Stimulated activated naive CD8-positive, alpha-beta T cell treated with anti-CD3 and anti-CD28 coated beads, Interleukin-15, Interleukin-2, amounts not matched to agents 100 ng/mL and 50 ng/mL, for 24 hours (primary cell): ENCODE data around the gene HSD11B1L.

ENCODE experiments used
- H3K27ac Mint-ChIP-seq: one replicate; pipeline ENCODE4 v1.8.0; 2021; ENCODE audit warnings: mild to moderate bottlenecking, mixed read lengths
- H3K27me3 Mint-ChIP-seq: one replicate; pipeline ENCODE4 v1.8.0; 2021; ENCODE audit warnings: mixed read lengths
- H3K36me3 Mint-ChIP-seq: one replicate; pipeline ENCODE4 v1.8.0; 2021; ENCODE audit warnings: low read depth, mixed read lengths
- H3K4me1 Mint-ChIP-seq: one replicate; pipeline ENCODE4 v1.8.0; 2021; ENCODE audit warnings: low read depth, mixed read lengths
- H3K4me3 Mint-ChIP-seq: one replicate; pipeline ENCODE4 v1.8.0; 2021; ENCODE audit warnings: mild to moderate bottlenecking, mixed read lengths
- H3K9me3 Mint-ChIP-seq: one replicate; pipeline ENCODE4 v1.8.0; 2021; ENCODE audit warnings: mixed read lengths

HSD11B1L gene, protein sequence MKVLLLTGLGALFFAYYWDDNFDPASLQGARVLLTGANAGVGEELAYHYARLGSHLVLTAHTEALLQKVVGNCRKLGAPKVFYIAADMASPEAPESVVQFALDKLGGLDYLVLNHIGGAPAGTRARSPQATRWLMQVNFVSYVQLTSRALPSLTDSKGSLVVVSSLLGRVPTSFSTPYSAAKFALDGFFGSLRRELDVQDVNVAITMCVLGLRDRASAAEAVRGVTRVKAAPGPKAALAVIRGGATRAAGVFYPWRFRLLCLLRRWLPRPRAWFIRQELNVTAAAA

DNA sequence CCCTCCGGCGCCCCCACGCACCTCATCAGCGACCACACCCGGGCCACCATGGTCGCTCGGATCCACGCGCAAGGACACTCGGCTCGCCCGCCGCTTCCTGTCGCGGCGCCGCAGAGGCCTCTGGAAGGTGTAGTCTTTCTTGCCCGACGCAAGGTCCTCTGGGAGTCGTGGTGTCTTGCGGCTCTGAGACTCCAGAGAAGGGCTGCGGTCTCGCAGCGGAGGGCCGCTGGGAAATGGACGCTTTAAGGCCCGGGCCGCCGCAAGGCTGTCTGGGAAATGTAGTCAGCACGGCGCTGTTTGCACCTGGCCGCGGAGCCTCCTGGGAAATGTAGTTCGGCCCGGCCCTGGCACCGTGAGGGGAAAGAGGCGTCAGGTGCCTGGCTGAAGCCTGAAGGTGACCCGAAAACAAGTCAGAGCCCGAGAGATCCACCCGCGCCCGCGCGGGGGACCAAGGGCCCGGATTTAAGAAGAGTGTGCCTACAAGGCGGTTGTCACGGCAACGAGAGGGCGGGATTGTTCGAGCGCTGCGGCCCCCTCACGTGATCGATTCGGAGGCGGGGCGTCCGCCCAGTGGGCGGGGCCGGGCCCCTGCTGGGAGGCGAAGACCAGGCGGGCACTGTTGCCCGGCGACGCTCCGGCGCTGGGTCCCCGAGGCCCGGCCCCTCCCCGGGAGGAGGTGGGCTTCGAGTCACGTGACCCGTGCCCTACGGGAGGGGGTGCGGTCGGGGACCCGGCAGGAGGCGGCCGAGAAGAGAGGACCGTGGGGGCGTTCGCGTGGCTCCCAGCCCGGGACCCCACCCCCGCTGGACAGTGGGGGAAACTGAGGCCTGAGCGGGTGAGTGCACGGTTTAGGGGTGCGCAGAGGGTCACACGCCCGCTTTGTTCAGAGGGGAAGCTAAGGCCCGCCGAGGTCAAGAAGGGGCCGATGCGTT lies at the start of gene HSD11B1L, which contains the start of gene MICOS13:
HSD11B1L (plus strand) TSS at position 591 of the 932 bp plus-strand sequence. CDS start 3,806 bp downstream, outside the sequence.
MICOS13 (minus strand) TSS at position 80 of the 932 bp plus-strand sequence; CDS start at position 50, 30 bp downstream.
- Mint-ChIP-seq H3K4me3 (peak within 1 kb of the TSS; percentile 98), H3K27ac (peak within 1 kb of the TSS; percentile 97), H3K9me3 (no peaks in the 10 kb centered on the region), H3K27me3 (no peaks in the 10 kb centered on the region), H3K36me3 (no peaks in the 10 kb centered on the region), H3K4me1 (peaks cover 21% of the 10 kb centered on the region)

DNA sequence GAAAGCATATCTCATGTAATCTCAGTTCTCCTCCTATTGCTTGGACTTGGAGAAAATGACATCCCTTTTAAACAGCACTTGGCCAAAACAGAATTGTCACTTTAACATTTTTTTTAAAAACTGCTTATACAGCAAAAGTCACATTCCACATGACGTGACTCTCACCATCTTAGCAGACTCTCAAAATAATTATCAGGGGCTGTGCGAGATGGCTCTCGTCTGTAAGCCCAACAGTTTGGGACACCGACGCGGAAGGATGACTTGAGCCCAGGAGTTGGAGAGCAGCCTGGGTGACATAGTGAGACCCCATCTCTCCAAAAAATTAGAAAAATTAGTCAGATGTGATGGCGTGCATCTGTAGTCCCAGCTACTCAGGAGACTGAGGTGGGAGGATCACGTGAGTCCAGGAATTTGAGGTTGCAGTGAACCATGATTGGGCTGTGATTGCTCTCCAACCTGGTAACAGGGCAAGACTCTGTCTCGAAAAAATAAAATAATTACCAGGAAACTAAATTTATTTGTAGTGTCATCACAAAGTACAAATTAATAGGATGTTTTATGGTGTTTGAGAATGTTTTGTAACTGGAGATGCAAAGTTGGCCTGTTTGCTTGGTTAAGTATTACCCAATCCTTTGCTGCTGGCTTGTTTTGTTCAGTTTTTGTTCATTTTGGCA lies 49.1 kb upstream of the HSD11B1L start:
- Mint-ChIP-seq H3K4me1 (peaks cover 79% of the 10 kb centered on the region), H3K9me3 (no peaks in the 10 kb centered on the region), H3K4me3 (no peak overlapping the region), H3K27ac (no peak overlapping the region), H3K36me3 (peaks cover 63% of the 10 kb centered on the region), H3K27me3 (no peaks in the 10 kb centered on the region)

DNA sequence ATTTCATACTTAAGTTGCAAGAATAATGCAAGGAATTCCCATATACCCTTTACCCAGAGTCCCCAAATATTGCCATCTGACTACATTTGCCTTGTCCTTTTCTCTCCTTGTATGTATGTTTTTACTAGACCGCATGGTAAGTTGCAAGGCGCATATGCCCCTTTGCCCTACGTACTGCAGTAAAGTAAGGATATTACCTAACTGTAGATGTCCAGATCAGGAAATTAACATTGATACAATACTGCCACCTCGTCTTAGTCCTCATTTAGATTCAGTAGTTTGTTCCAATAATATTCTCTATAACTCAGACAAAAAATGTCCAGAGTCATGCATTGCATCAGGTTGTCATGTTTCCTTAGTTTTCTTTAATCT lies 48.6 kb upstream of the HSD11B1L start:
- H3K27ac Mint-ChIP-seq, result peak overlapping the region; percentile 18
- no peak overlapping the region for H3K4me3 Mint-ChIP-seq
- peaks cover 60% of the 10 kb centered on the region for H3K36me3 Mint-ChIP-seq
- H3K4me1 Mint-ChIP-seq, result peaks cover 75% of the 10 kb centered on the region
- H3K27me3 Mint-ChIP-seq, result no peaks in the 10 kb centered on the region
- H3K9me3 Mint-ChIP-seq, result no peaks in the 10 kb centered on the region

DNA sequence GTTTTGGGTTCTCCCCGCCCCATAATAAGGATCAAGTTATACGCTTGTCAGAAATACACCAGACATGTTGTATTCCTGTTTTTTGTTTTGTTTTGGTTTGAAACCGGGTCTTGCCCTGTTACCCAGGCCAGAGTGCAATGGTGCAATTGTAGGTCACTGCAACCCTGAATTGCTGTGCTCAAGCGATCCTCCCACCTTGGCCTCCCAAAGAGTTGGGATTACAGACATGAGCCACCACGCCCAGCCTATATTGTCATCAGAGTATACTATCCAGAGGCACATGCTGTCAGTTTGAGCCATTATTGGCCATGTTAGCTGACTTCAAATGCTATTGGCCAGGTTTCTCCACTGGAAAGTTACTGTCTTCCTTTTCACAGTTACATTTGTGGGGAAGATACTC lies 48.2 kb upstream of the HSD11B1L start:
- H3K27me3 Mint-ChIP-seq, result no peaks in the 10 kb centered on the region
- H3K9me3 Mint-ChIP-seq, result no peaks in the 10 kb centered on the region
- peaks cover 71% of the 10 kb centered on the region for H3K4me1 Mint-ChIP-seq
- H3K27ac Mint-ChIP-seq, result no peak overlapping the region
- no peak overlapping the region for H3K4me3 Mint-ChIP-seq
- H3K36me3 Mint-ChIP-seq, result peaks cover 56% of the 10 kb centered on the region

DNA sequence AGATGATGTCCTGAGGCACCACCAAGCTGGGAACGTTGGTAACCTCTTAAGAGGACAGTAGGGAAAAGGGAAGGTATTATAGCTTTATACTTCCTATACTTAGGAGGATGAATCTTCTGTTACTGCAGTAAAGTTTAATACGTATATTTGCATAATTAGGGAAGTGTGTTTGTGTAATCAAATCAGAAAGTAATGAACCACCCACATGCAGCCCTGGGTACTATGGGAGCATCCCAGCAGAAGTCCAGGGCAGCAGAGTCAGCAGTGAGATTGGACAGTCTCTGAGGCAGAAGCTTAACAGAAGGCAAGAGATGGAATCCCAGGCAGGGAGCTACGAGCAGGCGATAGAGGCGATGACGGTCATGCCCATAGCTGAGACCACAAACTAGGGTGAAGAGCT lies 45.4 kb upstream of the HSD11B1L start:
- Mint-ChIP-seq H3K27me3 (no peaks in the 10 kb centered on the region), H3K4me3 (no peak overlapping the region)

DNA sequence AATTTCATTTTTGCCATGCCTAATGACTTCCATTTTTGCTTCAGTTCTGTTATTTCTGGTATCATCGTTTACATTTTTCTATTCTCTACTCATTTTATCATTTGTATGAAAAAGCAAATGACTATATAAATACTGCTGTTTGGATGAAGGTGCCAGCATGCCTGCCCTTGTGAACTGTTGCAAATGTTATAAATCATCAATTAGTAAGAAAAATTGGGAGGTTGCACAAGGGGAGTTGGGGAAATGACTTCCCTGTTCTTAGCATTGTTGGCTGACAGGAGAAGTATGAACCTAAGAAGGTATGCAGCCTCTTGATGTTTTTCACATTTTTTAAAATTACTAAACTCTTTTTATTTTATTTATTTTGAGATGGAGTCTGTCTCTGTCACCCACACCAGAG lies 42.9 kb upstream of the HSD11B1L start:
- H3K27me3 Mint-ChIP-seq, result no peaks in the 10 kb centered on the region
- H3K4me3 Mint-ChIP-seq, result no peak overlapping the region
- H3K27ac Mint-ChIP-seq, result no peak overlapping the region
- peaks cover 34% of the 10 kb centered on the region for H3K36me3 Mint-ChIP-seq
- peaks cover 29% of the 10 kb centered on the region for H3K4me1 Mint-ChIP-seq
- no peaks in the 10 kb centered on the region for H3K9me3 Mint-ChIP-seq

More for the DNA sequence above, 45.4 kb upstream of the HSD11B1L start:
- H3K36me3 Mint-ChIP-seq, result peaks cover 35% of the 10 kb centered on the region
- H3K9me3 Mint-ChIP-seq, result no peaks in the 10 kb centered on the region
- H3K27ac Mint-ChIP-seq, result peak overlapping the region; percentile 59
- H3K4me1 Mint-ChIP-seq, result peaks cover 43% of the 10 kb centered on the region

DNA sequence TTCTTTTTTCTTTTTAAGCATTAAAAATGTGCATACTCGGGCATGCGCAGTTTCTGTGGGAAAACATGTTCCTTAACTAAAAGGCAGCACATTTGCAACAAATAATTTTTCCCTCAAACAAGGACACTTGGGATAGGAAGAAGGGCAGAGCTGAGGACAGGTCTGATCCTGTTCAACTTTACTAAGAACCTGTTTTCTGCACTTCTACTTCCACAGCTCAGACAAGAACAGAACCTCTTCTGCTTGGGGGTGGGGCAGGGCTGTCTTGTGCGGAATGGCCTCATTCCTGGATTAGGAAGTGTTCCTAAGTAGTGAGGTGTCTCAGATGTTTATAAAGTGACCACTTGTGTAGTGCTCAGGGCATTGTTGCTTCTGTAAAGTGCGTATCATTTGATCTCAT lies 39.7 kb upstream of the HSD11B1L start:
- Mint-ChIP-seq H3K4me1 (peaks cover 5% of the 10 kb centered on the region), H3K27me3 (no peaks in the 10 kb centered on the region), H3K36me3 (peaks cover 52% of the 10 kb centered on the region), H3K9me3 (no peaks in the 10 kb centered on the region), H3K27ac (peak overlapping the region; percentile 37), H3K4me3 (no peak overlapping the region)

DNA sequence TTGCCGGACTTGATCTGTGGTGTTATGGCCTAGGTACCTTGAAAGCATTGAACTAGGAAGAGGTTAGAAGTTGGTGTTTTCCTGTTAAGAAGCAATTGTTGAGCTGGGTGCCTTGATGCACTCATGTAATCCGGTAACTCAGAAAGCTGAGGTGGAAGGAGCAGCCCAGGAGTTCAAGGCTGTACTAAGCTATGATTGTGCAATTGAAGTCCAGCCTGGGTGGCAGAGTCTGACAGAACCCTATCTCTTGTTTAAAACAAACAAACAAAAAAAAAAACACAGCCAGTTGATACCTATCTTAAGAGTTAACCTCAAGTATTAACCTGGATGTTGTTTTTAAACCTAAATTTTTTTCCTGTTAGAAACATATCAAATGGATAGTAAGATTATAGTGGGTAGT lies 38.6 kb upstream of the HSD11B1L start:
- peak overlapping the region; percentile 0 for H3K27ac Mint-ChIP-seq
- peaks cover 62% of the 10 kb centered on the region for H3K36me3 Mint-ChIP-seq
- no peak overlapping the region for H3K4me3 Mint-ChIP-seq
- H3K27me3 Mint-ChIP-seq, result no peaks in the 10 kb centered on the region
- H3K9me3 Mint-ChIP-seq, result no peaks in the 10 kb centered on the region
- H3K4me1 Mint-ChIP-seq, result peaks cover 5% of the 10 kb centered on the region

DNA sequence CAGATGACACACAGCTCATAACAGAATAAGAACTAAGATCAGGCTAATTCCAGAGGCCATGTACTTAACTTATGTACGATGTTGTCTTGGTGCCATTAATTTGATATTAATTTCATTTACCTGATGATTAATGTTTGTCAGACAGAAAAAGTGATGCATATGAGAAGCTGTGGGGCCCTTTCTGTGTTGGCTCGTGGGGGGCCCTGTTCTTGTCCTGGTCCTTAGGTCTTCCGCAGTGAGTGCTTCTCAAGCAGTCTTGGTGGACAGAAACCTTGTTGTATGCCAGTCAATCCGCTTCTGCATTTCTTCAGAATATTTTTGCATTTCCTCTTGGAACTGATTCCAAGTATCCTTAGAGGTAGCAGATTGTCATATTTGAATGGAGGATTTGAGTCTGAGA lies 37.8 kb upstream of the HSD11B1L start:
- Mint-ChIP-seq H3K4me3 (no peak overlapping the region), H3K4me1 (peaks cover 5% of the 10 kb centered on the region), H3K27me3 (no peaks in the 10 kb centered on the region), H3K27ac (no peak overlapping the region), H3K36me3 (peaks cover 71% of the 10 kb centered on the region), H3K9me3 (no peaks in the 10 kb centered on the region)

DNA sequence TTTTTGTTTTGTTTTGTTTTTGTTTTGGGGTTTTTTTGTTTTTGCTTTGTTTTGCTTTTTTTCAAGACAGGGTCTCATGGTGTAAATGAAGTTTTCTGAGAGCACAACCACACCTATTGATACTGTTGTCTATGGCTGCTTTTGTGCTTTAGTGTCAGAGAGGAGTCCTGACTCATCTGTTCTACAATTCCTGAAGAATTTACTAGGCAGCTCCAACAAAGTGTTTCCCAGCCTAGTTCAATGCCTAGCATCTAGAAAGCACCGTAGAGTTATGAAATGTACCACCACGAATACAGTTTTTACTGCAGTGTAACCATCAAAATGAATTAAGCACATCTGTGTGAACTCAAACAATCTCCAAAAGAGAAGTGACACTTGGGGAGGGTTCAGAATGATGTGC lies 36.8 kb upstream of the HSD11B1L start:
- Mint-ChIP-seq H3K27ac (no peak overlapping the region), H3K4me3 (no peak overlapping the region), H3K36me3 (peaks cover 77% of the 10 kb centered on the region), H3K4me1 (peaks cover 5% of the 10 kb centered on the region), H3K9me3 (no peaks in the 10 kb centered on the region), H3K27me3 (no peaks in the 10 kb centered on the region)

DNA sequence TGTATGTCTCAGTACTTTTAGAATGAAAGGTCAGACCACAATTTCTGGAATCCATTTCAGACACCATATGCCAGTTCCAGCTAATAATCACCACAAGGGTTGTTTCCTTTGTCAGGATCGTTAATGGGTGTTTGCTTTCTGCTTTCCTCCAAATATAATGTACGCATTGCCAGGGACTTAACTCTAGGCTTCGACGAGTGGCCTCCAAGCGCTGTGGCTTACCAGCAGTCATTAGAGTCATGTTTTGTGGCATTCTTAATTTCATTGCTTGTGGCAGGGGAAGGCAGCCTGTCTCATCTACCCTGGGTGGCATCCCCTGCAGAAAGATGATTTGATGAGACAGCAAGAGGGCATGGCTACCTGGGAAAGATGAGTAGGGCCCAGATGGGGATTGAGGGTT lies 35.4 kb upstream of the HSD11B1L start:
- Mint-ChIP-seq H3K9me3 (no peaks in the 10 kb centered on the region), H3K27ac (peak overlapping the region; percentile 5), H3K4me3 (no peak overlapping the region), H3K36me3 (peaks cover 83% of the 10 kb centered on the region), H3K27me3 (no peaks in the 10 kb centered on the region), H3K4me1 (peaks cover 5% of the 10 kb centered on the region)

DNA sequence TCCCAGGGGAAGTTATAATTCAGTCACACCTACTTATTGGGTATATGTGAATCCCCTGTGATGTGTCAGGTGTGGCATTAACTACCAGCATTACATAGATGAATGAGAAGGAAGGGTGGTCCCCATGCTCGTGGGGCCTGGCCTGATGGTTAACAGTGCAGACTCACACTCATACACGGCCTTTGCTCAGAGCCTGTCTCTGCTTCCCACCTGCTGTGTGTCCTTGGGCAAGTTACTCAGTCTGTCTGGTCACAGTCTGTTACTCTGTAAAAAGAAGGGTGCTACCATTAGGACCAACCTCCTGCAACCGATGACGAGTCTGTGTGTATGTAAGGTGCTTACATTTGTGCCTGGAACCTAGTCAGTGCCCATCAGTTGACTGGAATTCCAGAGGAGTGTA lies 34.1 kb upstream of the HSD11B1L start:
- Mint-ChIP-seq H3K9me3 (no peaks in the 10 kb centered on the region), H3K27me3 (no peaks in the 10 kb centered on the region), H3K4me3 (no peak overlapping the region), H3K27ac (peak overlapping the region; percentile 45), H3K36me3 (peaks cover 81% of the 10 kb centered on the region), H3K4me1 (peaks cover under 1% of the 10 kb centered on the region)

DNA sequence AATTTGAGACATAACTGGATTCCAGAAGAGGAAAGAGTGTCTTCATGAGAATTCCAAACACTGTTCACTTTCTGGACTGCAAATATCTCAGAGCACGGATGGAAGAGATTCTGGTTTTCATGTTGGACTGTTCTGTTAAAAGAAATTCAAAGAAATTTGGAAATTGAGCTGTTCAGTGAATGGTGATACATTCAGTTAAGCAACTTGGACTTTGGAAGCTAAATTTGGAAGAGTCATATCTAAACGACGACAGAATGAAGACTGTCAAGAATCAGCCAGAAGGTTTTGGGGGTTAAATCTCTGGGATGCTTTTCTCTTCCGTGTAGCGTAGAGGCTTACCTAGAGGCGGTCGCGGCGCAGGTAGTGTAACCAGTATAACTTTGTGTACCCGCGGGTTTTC lies 32.4 kb upstream of the HSD11B1L start:
- Mint-ChIP-seq H3K4me1 (no peaks in the 10 kb centered on the region), H3K36me3 (peaks cover 81% of the 10 kb centered on the region), H3K27me3 (no peaks in the 10 kb centered on the region), H3K9me3 (no peaks in the 10 kb centered on the region), H3K4me3 (no peak overlapping the region), H3K27ac (no peak overlapping the region)

DNA sequence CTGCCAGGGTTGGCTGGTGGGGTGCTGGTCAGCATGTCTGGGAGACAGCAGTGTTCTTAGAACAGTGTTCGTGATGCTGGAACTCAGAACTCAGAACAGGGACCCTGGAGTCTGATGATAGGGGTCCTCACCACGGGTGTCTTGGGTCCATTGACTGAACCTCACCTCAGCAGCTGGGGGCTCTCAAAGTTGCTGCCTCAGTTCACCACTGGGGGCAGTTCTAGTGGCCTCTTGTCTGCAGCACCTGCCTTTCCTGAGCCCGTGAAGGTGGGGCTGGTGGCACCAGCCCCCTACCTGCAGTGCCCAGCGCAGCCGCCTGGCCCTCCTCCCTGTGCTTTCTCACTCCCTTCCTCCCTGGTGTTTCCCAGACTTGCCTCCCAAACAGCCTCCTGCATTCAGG lies 29.5 kb upstream of the HSD11B1L start:
- Mint-ChIP-seq H3K4me1 (no peaks in the 10 kb centered on the region), H3K36me3 (peaks cover 75% of the 10 kb centered on the region), H3K27me3 (no peaks in the 10 kb centered on the region), H3K27ac (no peak overlapping the region), H3K4me3 (no peak overlapping the region), H3K9me3 (no peaks in the 10 kb centered on the region)

DNA sequence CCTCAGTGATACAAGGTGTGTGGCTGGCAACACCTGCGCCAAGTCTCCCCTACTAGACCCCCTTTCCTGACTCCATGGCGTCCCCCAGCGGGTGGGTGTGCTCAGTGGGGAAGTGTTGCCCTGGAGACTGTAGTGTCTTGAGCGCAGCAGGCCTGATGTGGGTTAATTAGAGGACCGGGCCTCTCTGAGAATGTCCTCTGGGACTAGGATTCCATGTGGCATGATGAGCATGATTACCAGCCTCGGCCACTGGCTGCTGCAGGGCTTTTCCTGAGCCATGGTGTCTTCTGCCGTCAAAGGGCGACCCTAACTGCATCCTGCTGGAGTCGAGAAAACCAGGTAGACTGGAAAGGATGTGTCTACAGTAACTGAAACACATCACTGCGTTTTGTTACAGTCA lies 28.6 kb upstream of the HSD11B1L start:
- peaks cover 71% of the 10 kb centered on the region for H3K36me3 Mint-ChIP-seq
- no peak overlapping the region for H3K4me3 Mint-ChIP-seq
- no peaks in the 10 kb centered on the region for H3K27me3 Mint-ChIP-seq
- no peaks in the 10 kb centered on the region for H3K4me1 Mint-ChIP-seq
- no peak overlapping the region for H3K27ac Mint-ChIP-seq
- no peaks in the 10 kb centered on the region for H3K9me3 Mint-ChIP-seq
